Activated CD8-positive, alpha-beta memory T cell treated with anti-CD3 and anti-CD28 coated beads, Interleukin-2, amount 10 ng/mL, durations not matched to agents 7 days and 5 days (primary cell): ENCODE results near the gene NFATC1. TPM values are rescaled to one million over a fixed set of nuclear protein-coding genes. Genes with fewer than 3 reads are reported as not detected.

Source experiments
- ATAC-seq: fragments of 150-1000 bp; cut with Tn5 transposase; one replicate; pipeline ENCODE4 v1.10.0; 2021; ENCODE audit warnings: moderate library complexity
- CTCF ChIA-PET: fragments of 350-600 bp; sonication (Branson Sonifier 250); formaldehyde crosslinking; loops from one replicate; lab custom pipeline; 2021; ENCODE audit warnings: antibody characterized with exemption; lab: Charles Lee
- DNase-seq: peaks from one replicate; pipeline ENCODE4 v3.0.0-alpha.2; 2020
- H3K27ac Mint-ChIP-seq: one replicate; pipeline ENCODE4 v1.8.0; 2021; ENCODE audit warnings: mild to moderate bottlenecking, mixed read lengths
- H3K27me3 Mint-ChIP-seq: one replicate; pipeline ENCODE4 v1.8.0; 2021; ENCODE audit warnings: mixed read lengths
- H3K36me3 Mint-ChIP-seq: one replicate; pipeline ENCODE4 v1.8.0; 2021; ENCODE audit warnings: mild to moderate bottlenecking, mixed read lengths
- H3K4me1 Mint-ChIP-seq: one replicate; pipeline ENCODE4 v1.8.0; 2021; ENCODE audit warnings: mixed read lengths
- H3K4me3 Mint-ChIP-seq: one replicate; pipeline ENCODE4 v1.8.0; 2021; ENCODE audit warnings: mild to moderate bottlenecking, moderate library complexity, mixed read lengths
- H3K9me3 Mint-ChIP-seq: one replicate; pipeline ENCODE4 v1.8.0; 2022; ENCODE audit warnings: low read depth, mixed read lengths
- total RNA-seq, 2 experiments: library from RNA; stranded (reverse); gene quantifications; one replicate each; pipeline ENCODE4 v1.2.3, GENCODE V29; 2021

NFATC1 gene
- total RNA-seq, 2 experiments from 2014 or later, result 25.7 to 27.8 TPM

DNA sequence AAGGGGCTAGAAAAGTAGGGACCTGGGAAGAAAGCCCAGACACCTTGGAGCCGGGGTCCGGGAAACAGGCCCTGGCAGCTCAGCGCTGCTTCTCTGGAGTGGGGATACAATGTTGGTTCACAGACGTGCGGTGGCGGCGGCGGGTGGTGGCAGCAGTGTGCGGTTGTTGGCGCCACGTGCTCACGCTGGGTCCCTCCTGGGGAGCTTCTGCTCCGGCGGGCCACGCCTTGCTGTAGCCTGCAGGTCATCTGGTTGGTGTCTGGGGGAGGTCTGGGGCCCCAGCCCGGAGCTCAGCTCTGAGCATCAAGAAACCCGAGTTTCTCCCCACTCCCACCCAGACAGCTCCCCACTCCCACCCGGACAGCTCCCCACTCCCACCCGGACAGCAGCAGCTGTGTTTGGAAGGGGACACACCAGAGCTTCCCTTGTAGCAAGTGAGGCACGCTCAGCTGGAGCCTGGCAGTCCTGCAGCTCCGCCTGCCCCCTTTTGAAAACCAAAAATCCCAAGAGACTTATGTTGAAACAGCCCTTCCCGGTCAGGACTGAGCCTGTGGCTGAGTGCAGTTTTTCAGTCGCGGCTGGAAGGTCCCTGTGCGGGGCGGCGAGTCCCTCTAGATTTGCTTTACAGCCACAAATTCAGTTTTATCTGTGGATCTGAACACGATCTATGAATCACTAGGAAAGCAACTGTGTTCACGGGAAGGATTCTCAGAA is 46.9 kb downstream of the NFATC1 start:
- no peaks in the 10 kb centered on the region for H3K9me3 Mint-ChIP-seq
- H3K27me3 Mint-ChIP-seq, result no peaks in the 10 kb centered on the region
- H3K4me1 Mint-ChIP-seq, result peaks cover 2% of the 10 kb centered on the region
- no peak for ATAC-seq
- H3K4me3 Mint-ChIP-seq, result no peak overlapping the region
- no peak for DNase-seq
- H3K36me3 Mint-ChIP-seq, result peaks cover 9% of the 10 kb centered on the region
- H3K27ac Mint-ChIP-seq, result no peak overlapping the region
- CTCF ChIA-PET, result no interaction called here

DNA sequence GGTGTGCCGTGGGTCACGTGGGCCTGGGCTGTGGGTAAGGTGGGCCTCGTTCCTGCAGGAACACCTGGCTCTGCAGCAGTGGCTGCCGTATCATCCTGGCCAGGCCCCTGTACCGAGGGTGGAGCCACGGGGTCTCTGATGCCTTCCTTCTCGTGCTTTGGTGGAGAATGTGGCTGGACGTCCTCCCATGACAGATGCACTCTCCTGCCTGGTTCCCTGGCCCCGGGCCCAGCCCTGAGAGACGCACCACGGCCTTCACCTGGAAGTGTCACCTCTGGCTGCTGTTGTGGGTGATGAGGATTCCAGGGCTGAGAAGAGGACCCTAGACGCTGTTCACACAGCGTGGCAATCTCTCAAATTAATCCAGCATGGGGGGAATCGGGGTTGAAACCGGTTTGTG is 49.5 kb downstream of the NFATC1 start:
- Mint-ChIP-seq H3K4me3 (no peak overlapping the region), H3K36me3 (no peaks in the 10 kb centered on the region), H3K9me3 (no peaks in the 10 kb centered on the region), H3K27me3 (no peaks in the 10 kb centered on the region), H3K4me1 (no peaks in the 10 kb centered on the region), H3K27ac (no peak overlapping the region)
- CTCF ChIA-PET, result no interaction called here
- no peak for DNase-seq
- ATAC-seq, result no peak

DNA sequence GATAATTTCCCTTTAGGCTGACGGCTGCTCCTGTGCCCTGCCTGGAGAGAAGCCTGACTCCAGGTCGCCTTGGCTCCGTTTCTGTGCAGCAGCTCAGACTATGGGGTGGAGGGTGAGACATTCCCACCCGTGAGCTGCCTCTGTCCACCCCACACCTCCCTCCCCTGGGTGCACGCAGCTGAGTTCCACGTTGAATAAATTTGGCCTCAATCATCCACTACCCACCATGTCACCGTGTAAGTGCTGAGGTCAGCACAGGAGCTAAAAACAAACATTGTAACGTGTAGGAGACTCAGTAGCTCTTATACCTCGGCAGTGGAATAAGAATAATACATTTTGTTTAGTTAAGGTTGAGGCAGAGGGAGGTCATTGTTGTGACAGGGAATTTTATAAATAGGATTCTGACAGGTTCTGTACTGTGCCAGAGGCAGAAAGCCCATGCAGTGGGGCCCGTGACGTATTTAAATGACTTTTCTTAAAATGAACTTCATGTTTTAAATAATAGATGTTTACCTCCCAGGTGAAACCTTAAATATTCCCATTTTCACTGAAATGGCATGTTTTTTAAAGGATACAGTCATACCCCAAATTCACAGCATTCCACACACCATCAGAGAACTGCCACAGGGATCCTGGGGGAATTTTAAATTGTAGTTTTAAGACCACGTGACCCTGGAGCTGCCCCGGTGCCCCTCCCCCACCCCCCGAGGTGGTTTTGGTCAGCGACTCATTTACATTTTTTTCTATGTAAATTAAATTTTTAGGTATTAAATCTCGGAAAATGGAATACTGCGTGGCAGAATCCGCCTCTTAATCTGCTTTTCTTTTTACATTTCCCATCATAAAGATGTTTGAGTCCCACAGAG is 50.2 kb downstream of the NFATC1 start:
- no peaks in the 10 kb centered on the region for H3K9me3 Mint-ChIP-seq
- no peaks in the 10 kb centered on the region for H3K36me3 Mint-ChIP-seq
- DNase-seq, result no peak
- no peak overlapping the region for H3K27ac Mint-ChIP-seq
- no peak overlapping the region for H3K4me3 Mint-ChIP-seq
- CTCF ChIA-PET, result no interaction called here
- no peaks in the 10 kb centered on the region for H3K4me1 Mint-ChIP-seq
- no peaks in the 10 kb centered on the region for H3K27me3 Mint-ChIP-seq
- ATAC-seq, result no peak

DNA sequence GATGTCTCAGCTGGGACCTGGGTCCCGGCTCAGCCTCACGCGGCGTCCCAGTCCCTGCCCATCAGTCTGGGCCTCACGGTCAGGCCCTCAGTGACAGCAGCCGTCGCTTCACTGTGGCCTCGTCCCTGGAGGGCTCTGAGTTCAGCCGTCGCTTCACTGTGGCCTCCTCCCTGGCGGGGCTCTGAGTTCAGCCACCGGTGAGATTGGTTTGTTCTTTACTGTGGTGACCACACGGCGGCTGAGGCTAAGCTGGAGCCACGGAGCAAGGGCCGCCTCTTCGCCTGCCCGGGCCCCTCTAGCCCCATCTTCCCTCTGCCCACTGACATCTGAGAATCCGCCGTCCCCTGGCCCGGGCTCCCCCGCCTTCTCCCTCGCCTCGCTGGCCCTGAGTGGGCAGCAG is 51.2 kb downstream of the NFATC1 start:
- Mint-ChIP-seq H3K9me3 (no peaks in the 10 kb centered on the region), H3K4me3 (no peak overlapping the region), H3K27ac (no peak overlapping the region), H3K4me1 (no peaks in the 10 kb centered on the region), H3K36me3 (no peaks in the 10 kb centered on the region), H3K27me3 (no peaks in the 10 kb centered on the region)
- CTCF ChIA-PET, result no interaction called here
- DNase-seq (no peak), ATAC-seq (no peak)

DNA sequence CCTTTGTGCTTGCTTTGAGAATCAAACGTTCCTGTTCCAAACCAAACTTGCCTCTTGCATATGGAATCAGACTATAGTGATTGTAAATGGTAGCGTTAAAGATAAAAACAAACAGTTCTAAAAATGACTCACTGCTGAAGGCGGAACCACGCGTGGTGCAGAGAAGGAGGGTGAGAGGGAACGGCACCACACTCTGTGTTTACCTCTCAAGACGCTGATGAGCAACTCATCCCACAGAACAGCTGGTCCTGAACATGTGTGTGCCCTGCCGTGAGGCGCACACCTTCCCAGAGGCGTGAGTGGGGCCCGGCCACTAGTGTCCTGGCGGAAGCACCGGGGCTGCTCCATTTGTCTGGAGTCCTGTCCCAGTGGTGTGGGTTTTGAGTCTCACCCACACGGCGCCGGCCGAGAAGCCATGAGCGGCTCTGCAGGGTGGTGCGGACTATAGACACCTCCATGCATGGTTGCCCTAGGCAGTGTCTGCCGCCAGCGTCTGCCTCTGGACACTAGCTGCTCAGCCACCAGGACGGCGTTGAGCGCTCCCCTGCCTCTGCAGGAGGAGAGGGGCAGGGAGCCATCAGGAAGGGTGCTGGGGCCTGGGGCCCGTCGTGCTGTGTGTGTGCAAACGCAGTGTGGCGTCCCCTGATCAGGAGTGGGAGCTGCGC is 52.1 kb downstream of the NFATC1 start:
- H3K4me3 Mint-ChIP-seq, result no peak overlapping the region
- ATAC-seq (no peak), DNase-seq (no peak)
- no peaks in the 10 kb centered on the region for H3K4me1 Mint-ChIP-seq
- H3K27ac Mint-ChIP-seq, result no peak overlapping the region
- no peaks in the 10 kb centered on the region for H3K27me3 Mint-ChIP-seq
- H3K9me3 Mint-ChIP-seq, result no peaks in the 10 kb centered on the region
- CTCF ChIA-PET, result no interaction called here
- no peaks in the 10 kb centered on the region for H3K36me3 Mint-ChIP-seq

DNA sequence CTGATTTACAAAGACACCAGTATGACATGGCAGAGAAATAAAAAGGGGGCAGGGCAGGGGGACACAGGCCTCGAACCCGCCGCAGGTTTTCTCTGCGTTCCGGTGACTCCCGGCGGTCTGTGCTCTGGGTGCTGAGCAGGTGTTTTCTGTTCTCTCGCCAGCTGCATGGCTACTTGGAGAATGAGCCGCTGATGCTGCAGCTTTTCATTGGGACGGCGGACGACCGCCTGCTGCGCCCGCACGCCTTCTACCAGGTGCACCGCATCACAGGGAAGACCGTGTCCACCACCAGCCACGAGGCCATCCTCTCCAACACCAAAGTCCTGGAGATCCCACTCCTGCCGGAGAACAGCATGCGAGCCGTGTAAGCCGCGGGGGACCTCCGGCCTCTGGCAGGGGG is 52.9 kb downstream of the NFATC1 start:
- Mint-ChIP-seq H3K36me3 (no peaks in the 10 kb centered on the region), H3K4me3 (no peak overlapping the region), H3K27me3 (no peaks in the 10 kb centered on the region), H3K4me1 (no peaks in the 10 kb centered on the region), H3K9me3 (no peaks in the 10 kb centered on the region), H3K27ac (no peak overlapping the region)
- DNase-seq, result no peak
- CTCF ChIA-PET, result no interaction called here
- no peak for ATAC-seq

DNA sequence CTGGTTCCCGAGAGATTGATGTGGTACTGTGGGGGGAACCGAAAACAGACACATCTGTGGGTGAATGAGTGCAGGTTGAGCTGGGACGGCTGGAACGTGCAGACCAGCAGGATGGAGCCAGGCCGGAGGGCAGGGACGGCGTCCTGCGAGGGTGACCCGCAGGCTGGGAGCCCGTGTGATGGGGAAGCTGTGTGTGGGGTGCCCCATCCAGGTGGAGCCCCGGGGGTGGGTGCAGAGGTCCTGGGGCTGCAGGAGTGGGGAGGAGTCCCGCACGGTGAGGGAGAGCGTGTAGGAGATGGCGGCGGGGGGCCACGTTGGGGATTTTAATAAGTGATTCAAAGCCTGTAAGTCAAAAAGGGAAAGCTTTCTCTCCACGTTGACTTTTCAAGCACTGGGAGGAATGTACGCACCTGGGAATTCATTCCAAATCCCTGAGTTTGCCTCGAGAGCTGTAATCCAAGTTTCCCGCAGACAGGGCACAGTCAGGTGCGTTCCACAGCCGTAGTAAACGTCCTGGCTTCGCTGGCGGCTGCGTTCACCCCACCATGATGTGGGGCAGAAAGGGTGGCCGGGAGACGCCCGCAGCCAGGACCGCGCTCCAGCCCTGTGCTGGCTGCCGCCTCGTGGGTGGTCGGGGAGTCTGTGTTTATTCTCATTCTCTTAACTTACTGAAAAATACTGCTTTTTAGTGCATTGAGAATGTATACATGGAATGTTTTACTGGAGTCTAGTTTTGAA is 54.0 kb downstream of the NFATC1 start:
- ATAC-seq (no peak), DNase-seq (no peak)
- H3K4me1 Mint-ChIP-seq, result no peaks in the 10 kb centered on the region
- CTCF ChIA-PET, result interaction anchor here (1.1 kb wide), 1 partner anchor 193 kb away, joined by 3 read pairs; no protein-coding TSS in a partner anchor
- no peak overlapping the region for H3K27ac Mint-ChIP-seq
- H3K4me3 Mint-ChIP-seq, result no peak overlapping the region
- no peaks in the 10 kb centered on the region for H3K9me3 Mint-ChIP-seq
- H3K27me3 Mint-ChIP-seq, result no peaks in the 10 kb centered on the region
- H3K36me3 Mint-ChIP-seq, result no peaks in the 10 kb centered on the region

DNA sequence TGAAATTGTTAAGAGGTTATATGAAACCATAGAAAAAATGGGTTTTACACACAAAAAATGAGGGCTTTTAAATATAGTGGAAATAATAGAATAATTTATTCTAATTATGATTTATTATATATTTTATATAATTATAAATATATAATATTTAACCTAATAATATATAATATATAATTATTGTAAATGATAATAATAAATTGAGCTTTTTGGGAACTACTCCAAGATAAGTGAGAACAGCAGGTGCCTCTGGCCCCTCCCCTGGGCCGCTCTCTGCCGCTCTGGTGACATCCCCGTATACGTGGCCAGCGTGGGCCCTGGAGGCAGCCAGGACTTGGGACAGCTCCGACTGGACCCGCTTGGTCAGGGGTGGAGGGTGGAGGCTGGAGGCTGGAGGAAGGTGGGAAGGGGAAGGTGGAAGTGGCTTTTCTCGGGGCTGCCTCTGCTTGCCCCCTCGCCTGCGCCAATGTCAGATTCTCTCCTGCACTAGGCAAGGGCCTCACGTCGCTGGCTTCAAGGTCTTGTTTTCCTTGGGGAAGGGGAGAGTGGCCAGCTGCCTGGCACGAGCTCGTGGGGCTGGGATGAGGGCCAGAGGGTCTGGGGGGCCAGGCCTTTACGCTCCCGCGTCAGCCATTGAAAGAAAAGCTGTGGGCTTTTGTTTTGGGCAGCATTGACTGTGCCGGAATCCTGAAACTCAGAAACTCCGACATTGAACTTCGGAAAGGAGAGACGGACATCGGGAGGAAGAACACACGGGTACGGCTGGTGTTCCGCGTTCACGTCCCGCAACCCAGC is 54.8 kb downstream of the NFATC1 start:
- H3K36me3 Mint-ChIP-seq, result no peaks in the 10 kb centered on the region
- CTCF ChIA-PET, result interaction anchor here (1.1 kb wide), 1 partner anchor 192 kb away, joined by 3 read pairs; no protein-coding TSS in a partner anchor
- H3K27ac Mint-ChIP-seq, result no peak overlapping the region
- H3K4me3 Mint-ChIP-seq, result no peak overlapping the region
- no peaks in the 10 kb centered on the region for H3K27me3 Mint-ChIP-seq
- H3K4me1 Mint-ChIP-seq, result no peaks in the 10 kb centered on the region
- H3K9me3 Mint-ChIP-seq, result no peaks in the 10 kb centered on the region
- no peak for ATAC-seq
- no peak for DNase-seq

DNA sequence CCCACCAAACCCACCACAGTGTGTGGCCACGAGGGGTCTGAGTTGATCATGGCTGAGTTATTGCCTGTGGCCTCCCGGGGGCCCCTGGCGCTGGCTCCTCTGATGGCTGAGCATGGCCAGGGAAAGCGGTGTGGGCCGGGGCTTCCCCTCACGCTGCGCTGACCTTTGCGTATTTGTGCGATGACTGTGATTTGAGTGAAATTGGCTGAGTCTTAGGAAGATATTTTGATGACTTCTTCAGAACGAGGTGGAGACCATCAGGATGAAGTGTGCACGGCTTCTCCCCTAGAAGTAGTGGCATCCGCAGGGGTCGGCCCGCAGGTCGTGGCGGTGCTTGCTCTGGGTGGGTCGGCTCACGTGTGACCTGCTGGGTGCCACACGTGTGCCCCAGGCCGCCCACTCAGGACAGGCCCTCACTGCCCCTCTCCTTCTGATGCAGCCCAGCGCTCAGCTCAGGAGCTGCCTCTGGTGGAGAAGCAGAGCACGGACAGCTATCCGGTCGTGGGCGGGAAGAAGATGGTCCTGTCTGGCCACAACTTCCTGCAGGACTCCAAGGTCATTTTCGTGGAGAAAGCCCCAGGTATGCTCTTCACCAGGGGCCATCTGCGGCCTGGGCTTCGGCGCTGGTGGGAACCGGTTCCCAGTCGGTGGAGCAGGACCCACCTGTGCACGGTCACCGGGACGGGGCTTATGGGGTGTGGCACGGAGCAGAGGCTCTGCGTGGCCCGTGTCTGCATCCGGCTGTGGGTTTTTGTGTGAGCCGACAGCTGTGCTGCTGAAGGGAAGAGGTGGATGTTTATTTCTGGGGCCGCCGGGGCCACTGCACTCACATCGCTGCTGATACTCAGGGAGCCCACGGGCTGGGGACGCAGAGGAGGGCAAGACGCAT is 55.8 kb downstream of the NFATC1 start:
- Mint-ChIP-seq H3K27me3 (no peaks in the 10 kb centered on the region), H3K4me3 (no peak overlapping the region), H3K4me1 (no peaks in the 10 kb centered on the region), H3K36me3 (no peaks in the 10 kb centered on the region), H3K9me3 (no peaks in the 10 kb centered on the region), H3K27ac (no peak overlapping the region)
- CTCF ChIA-PET, result no interaction called here
- ATAC-seq (no peak), DNase-seq (no peak)

DNA sequence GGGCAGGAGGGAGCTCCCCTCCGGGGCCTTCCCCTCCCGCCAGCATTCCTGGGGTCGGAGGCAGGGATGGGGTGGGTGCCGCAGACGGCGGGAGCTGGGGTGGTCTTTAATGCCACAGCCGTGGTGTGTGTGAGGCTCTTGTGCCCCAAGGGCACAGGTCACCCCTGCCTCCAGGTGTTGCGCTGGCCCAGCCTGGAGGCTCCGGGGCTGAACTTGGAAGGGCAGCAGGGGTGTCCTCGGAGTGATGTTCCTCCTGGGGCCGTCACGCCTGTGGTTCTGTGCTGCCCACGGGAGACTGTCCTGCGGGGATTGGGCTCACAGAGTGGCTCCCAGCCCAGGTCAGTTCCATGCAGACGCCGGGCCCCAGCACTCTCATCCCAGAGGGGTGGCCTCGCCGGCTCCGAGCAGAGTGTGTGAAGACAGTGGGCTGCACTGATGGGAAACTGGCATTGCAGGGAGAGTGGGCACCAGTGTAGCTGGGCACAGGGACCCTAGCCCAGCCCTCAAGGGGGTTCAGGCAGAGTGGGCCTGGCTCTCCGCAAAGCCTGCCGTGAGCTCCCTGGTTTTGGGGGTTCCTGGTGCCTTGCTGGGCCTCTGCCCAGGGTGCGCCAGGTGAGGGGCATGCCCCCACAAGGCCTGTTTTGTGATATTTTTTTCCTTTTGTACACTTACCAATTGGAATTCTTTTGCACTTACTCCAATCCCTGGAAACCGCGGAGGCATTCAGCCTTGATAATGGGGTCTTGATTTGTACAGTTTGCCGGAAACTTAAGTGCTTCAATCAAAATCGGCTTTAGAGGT is 56.7 kb downstream of the NFATC1 start:
- H3K4me1 Mint-ChIP-seq, result no peaks in the 10 kb centered on the region
- no peak overlapping the region for H3K27ac Mint-ChIP-seq
- no peaks in the 10 kb centered on the region for H3K9me3 Mint-ChIP-seq
- H3K4me3 Mint-ChIP-seq, result no peak overlapping the region
- H3K36me3 Mint-ChIP-seq, result no peaks in the 10 kb centered on the region
- ATAC-seq, result no peak
- no peak for DNase-seq
- H3K27me3 Mint-ChIP-seq, result no peaks in the 10 kb centered on the region
- CTCF ChIA-PET, result no interaction called here

DNA sequence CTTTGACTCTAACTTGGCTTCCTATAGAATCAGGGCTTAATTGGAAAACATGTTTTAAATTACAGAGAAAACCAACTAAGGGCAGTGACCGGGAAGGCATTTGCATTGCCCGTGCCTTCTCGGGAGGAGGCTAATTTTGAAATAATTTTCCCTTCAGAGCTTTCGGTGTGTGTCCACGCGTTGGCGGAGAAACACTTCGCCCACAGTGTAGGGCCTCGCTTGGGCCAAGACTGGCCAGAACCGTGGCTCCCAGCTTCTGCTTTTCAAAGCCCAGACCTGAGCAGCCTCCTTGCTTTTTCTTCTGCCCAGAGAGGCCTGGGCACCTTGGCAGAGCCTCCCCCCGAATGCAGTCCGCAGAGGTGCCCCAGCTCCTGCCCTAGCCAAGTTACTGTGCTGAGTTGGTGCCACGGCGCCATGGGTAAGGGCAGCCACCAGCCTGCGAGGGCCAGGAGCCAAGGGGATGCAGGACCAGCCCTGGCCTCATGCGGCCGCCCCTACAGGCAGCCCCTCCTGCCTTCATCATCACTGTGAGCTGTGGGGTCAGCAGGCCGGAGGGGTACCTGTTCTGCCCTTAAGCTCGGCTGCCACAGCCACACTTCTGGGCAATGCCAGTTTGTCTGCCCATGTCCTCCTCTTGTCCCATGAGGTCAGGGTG is 57.4 kb downstream of the NFATC1 start:
- no peak overlapping the region for H3K27ac Mint-ChIP-seq
- CTCF ChIA-PET, result no interaction called here
- H3K9me3 Mint-ChIP-seq, result no peaks in the 10 kb centered on the region
- DNase-seq (no peak), ATAC-seq (no peak)
- H3K36me3 Mint-ChIP-seq, result no peaks in the 10 kb centered on the region
- H3K27me3 Mint-ChIP-seq, result no peaks in the 10 kb centered on the region
- H3K4me1 Mint-ChIP-seq, result no peaks in the 10 kb centered on the region
- no peak overlapping the region for H3K4me3 Mint-ChIP-seq
